Duodenal mucosa (tissue), 2 donors: ENCODE results near the gene ADGRL2.
A peak's percentile ranks its signal among the peaks of the same experiment; 100 is the strongest.

Experiments
- H3K27ac ChIP-seq: one replicate; pipeline ENCODE4 v1.7.0; 2013; ENCODE audit warnings: low read depth, low read length
- H3K27me3 ChIP-seq, 2 donors: one replicate each; pipeline ENCODE4 v1.7.0; 2013; ENCODE audit warnings: low read length in 2 of 2, control low read depth in 1 of 2; ENCODE audit not compliant: insufficient read depth in 2 of 2, control insufficient read depth in 1 of 2
- H3K36me3 ChIP-seq, 2 donors: one replicate each; pipeline ENCODE4 v1.7.0; 2013; ENCODE audit warnings: low read length in 2 of 2, control low read depth in 1 of 2; ENCODE audit not compliant: insufficient read depth in 2 of 2, control insufficient read depth in 1 of 2
- H3K4me1 ChIP-seq, 2 donors: one replicate each; pipeline ENCODE4 v1.7.0; 2013; ENCODE audit warnings: low read length in 2 of 2, control low read depth in 1 of 2; ENCODE audit not compliant: insufficient read depth in 2 of 2, control insufficient read depth in 1 of 2
- H3K4me3 ChIP-seq, 2 donors: one replicate each; pipeline ENCODE4 v1.7.0; 2013; ENCODE audit warnings: low read length in 2 of 2, low read depth in 1 of 2
- H3K9ac ChIP-seq, 2 donors: one replicate each; pipeline ENCODE4 v1.7.0; 2013; ENCODE audit warnings: low read length in 2 of 2, low read depth in 1 of 2
- H3K9me3 ChIP-seq, 2 donors: one replicate each; pipeline ENCODE4 v1.7.0; 2013; ENCODE audit warnings: low read length in 2 of 2, control low read depth in 1 of 2; ENCODE audit not compliant: control insufficient read depth in 1 of 2

Gene ADGRL2

GRCh38 chr1:81781749-81782148, 19.0 kb upstream of the ADGRL2 start:
- no peaks in the 10 kb centered on the region for H3K9me3 ChIP-seq
- no peaks in the 10 kb centered on the region for H3K27me3 ChIP-seq
- H3K4me1 ChIP-seq = no peaks in the 10 kb centered on the region
- no peaks in the 10 kb centered on the region for H3K36me3 ChIP-seq
- H3K4me3 ChIP-seq = no peak overlapping the region
- H3K9ac ChIP-seq = no peak overlapping the region
- no peak overlapping the region for H3K27ac ChIP-seq

GRCh38 chr1:81792184-81792583, 8.6 kb upstream of the ADGRL2 start:
- Histone ChIP-seq H3K9me3 (no peaks in the 10 kb centered on the region), H3K4me1 (no peaks in the 10 kb centered on the region), H3K9ac (no peak overlapping the region), H3K36me3 (no peaks in the 10 kb centered on the region), H3K27me3 (no peaks in the 10 kb centered on the region), H3K4me3 (no peak overlapping the region), H3K27ac (no peak overlapping the region)

- H3K4me1 ChIP-seq = no peaks in the 10 kb centered on the region
- no peak overlapping the region for H3K4me3 ChIP-seq
- H3K9ac ChIP-seq = no peak overlapping the region
- H3K27me3 ChIP-seq = peaks cover 7 to 30% of the 10 kb centered on the region in 2 donors
- no peak overlapping the region for H3K27ac ChIP-seq
- H3K36me3 ChIP-seq = no peaks in the 10 kb centered on the region
- no peaks in the 10 kb centered on the region for H3K9me3 ChIP-seq
Measured at GRCh38 chr1:81797701-81798100, 3.0 kb upstream of the ADGRL2 start.

- Histone ChIP-seq H3K4me1 (no peaks in the 10 kb centered on the region), H3K4me3 (peak overlapping the region; percentile 58 to 67), H3K9me3 (no peaks in the 10 kb centered on the region), H3K9ac (peak overlapping the region; percentile 1 to 9), H3K27ac (peak overlapping the region; percentile 30), H3K27me3 (peaks cover 19 to 51% of the 10 kb centered on the region in 2 donors), H3K36me3 (no peaks in the 10 kb centered on the region)
Measured at GRCh38 chr1:81799939-81800694, 617 bp upstream of the ADGRL2 start.

GRCh38 chr1:81801651-81802456, 1.1 kb downstream of the ADGRL2 start:
- H3K27me3 ChIP-seq = peaks cover 19 to 51% of the 10 kb centered on the region in 2 donors
- H3K4me1 ChIP-seq = no peaks in the 10 kb centered on the region
- peak overlapping the region; percentile 67 to 68 for H3K4me3 ChIP-seq
- H3K36me3 ChIP-seq = no peaks in the 10 kb centered on the region
- no peaks in the 10 kb centered on the region for H3K9me3 ChIP-seq
- peak overlapping the region; percentile 78 for H3K27ac ChIP-seq
- H3K9ac ChIP-seq = peak overlapping the region in 1 of 2 donors; percentile 43

GRCh38 chr1:81802457-81802706, 1.6 kb downstream of the ADGRL2 start:
- Histone ChIP-seq H3K9me3 (no peaks in the 10 kb centered on the region), H3K27me3 (peaks cover 19 to 51% of the 10 kb centered on the region in 2 donors), H3K9ac (peak overlapping the region in 1 of 2 donors; percentile 43), H3K4me3 (peak overlapping the region; percentile 61 to 64), H3K36me3 (no peaks in the 10 kb centered on the region), H3K4me1 (no peaks in the 10 kb centered on the region), H3K27ac (peak overlapping the region; percentile 10)

- H3K27me3 ChIP-seq = peaks cover 19 to 51% of the 10 kb centered on the region in 2 donors
- H3K27ac ChIP-seq = peak overlapping the region; percentile 62
- H3K4me3 ChIP-seq = peak overlapping the region; percentile 61 to 64
- peak overlapping the region in 1 of 2 donors; percentile 43 for H3K9ac ChIP-seq
- no peaks in the 10 kb centered on the region for H3K9me3 ChIP-seq
- no peaks in the 10 kb centered on the region for H3K4me1 ChIP-seq
- H3K36me3 ChIP-seq = no peaks in the 10 kb centered on the region
Measured at GRCh38 chr1:81802707-81803430, 2.1 kb downstream of the ADGRL2 start.

GRCh38 chr1:81803431-81804110, 2.8 kb downstream of the ADGRL2 start:
- peaks cover 19 to 50% of the 10 kb centered on the region in 2 donors for H3K27me3 ChIP-seq
- H3K4me1 ChIP-seq = no peaks in the 10 kb centered on the region
- H3K9me3 ChIP-seq = no peaks in the 10 kb centered on the region
- peak overlapping the region; percentile 61 to 64 for H3K4me3 ChIP-seq
- peak overlapping the region in 1 of 2 donors; percentile 39 for H3K9ac ChIP-seq
- H3K36me3 ChIP-seq = no peaks in the 10 kb centered on the region
- no peak overlapping the region for H3K27ac ChIP-seq

GRCh38 chr1:81804312-81804711, 3.6 kb downstream of the ADGRL2 start:
- H3K27me3 ChIP-seq = peaks cover 17 to 48% of the 10 kb centered on the region in 2 donors
- H3K9ac ChIP-seq = no peak overlapping the region
- no peaks in the 10 kb centered on the region for H3K36me3 ChIP-seq
- H3K4me1 ChIP-seq = no peaks in the 10 kb centered on the region
- H3K4me3 ChIP-seq = peak overlapping the region; percentile 2 to 64
- H3K9me3 ChIP-seq = no peaks in the 10 kb centered on the region
- no peak overlapping the region for H3K27ac ChIP-seq
